Ectodermal cell (in vitro differentiated cells): ENCODE data around the gene USP43.

ENCODE experiments used
- H3K27ac ChIP-seq: 2 replicates; pipeline ENCODE4 v1.7.0; 2013; ENCODE audit warnings: mild to moderate bottlenecking, low read depth, low read length; ENCODE audit not compliant: insufficient read depth, poor library complexity, severe bottlenecking
- H3K27me3 ChIP-seq: 2 replicates; pipeline ENCODE4 v1.7.0; 2013; ENCODE audit warnings: mild to moderate bottlenecking, low read length; ENCODE audit not compliant: insufficient read depth, control insufficient read depth, poor library complexity, severe bottlenecking
- H3K36me3 ChIP-seq: one replicate; pipeline ENCODE4 v1.7.0; 2013; ENCODE audit warnings: low read length; ENCODE audit not compliant: control insufficient read depth, insufficient read depth
- H3K4me1 ChIP-seq: one replicate; pipeline ENCODE4 v1.7.0; 2013; ENCODE audit warnings: low read length; ENCODE audit not compliant: control insufficient read depth, insufficient read depth
- H3K4me3 ChIP-seq: 2 replicates; pipeline ENCODE4 v1.7.0; 2013; ENCODE audit warnings: low read depth, low read length, control low read depth; ENCODE audit not compliant: insufficient read depth
- H3K9me3 ChIP-seq: 2 replicates; pipeline ENCODE4 v1.7.0; 2013; ENCODE audit warnings: mild to moderate bottlenecking, low read length, moderate library complexity; ENCODE audit not compliant: control insufficient read depth
- WGBS, 2 experiments: methylation state at CpG; one replicate each; pipeline ENCODE4 v1.1.7; 2013; ENCODE audit warnings: missing lambda C conversion rate in 2 of 2; 5-methylcytosine and 5-hydroxymethylcytosine counted together

Gene USP43

GRCh38 chr17:9702482-9702881 is 57.2 kb downstream of the USP43 start:
- no peaks in the 10 kb centered on the region for H3K27me3 ChIP-seq
- no peaks in the 10 kb centered on the region for H3K36me3 ChIP-seq
- no peak overlapping the region for H3K27ac ChIP-seq
- H3K4me3 ChIP-seq = no peak overlapping the region
- WGBS, 2 experiments = 87 to 90% methylated on average over 9 of the region's 9 CpGs
- H3K4me1 ChIP-seq = no peaks in the 10 kb centered on the region
- no peaks in the 10 kb centered on the region for H3K9me3 ChIP-seq

GRCh38 chr17:9702914-9703780 is 57.8 kb downstream of the USP43 start:
- H3K36me3 ChIP-seq = no peaks in the 10 kb centered on the region
- H3K27ac ChIP-seq = no peak overlapping the region
- H3K9me3 ChIP-seq = no peaks in the 10 kb centered on the region
- H3K4me3 ChIP-seq = no peak overlapping the region
- no peaks in the 10 kb centered on the region for H3K27me3 ChIP-seq
- no peaks in the 10 kb centered on the region for H3K4me1 ChIP-seq
- WGBS, 2 experiments = 87 to 90% methylated on average over 15 of the region's 15 CpGs

GRCh38 chr17:9703781-9704082 is 58.4 kb downstream of the USP43 start:
- no peaks in the 10 kb centered on the region for H3K27me3 ChIP-seq
- no peak overlapping the region for H3K27ac ChIP-seq
- H3K4me3 ChIP-seq = no peak overlapping the region
- no peaks in the 10 kb centered on the region for H3K4me1 ChIP-seq
- WGBS, 2 experiments = 91 to 93% methylated on average over 3 of the region's 3 CpGs
- no peaks in the 10 kb centered on the region for H3K36me3 ChIP-seq
- no peaks in the 10 kb centered on the region for H3K9me3 ChIP-seq

GRCh38 chr17:9705745-9706144 is 60.4 kb downstream of the USP43 start:
- H3K27ac ChIP-seq = no peak overlapping the region
- 100% methylated on average over 1 of the region's 1 CpG for WGBS, 2 experiments
- H3K27me3 ChIP-seq = no peaks in the 10 kb centered on the region
- no peaks in the 10 kb centered on the region for H3K4me1 ChIP-seq
- H3K4me3 ChIP-seq = no peak overlapping the region
- no peaks in the 10 kb centered on the region for H3K36me3 ChIP-seq
- H3K9me3 ChIP-seq = no peaks in the 10 kb centered on the region

GRCh38 chr17:9707948-9708347 is 62.6 kb downstream of the USP43 start:
- Histone ChIP-seq H3K4me3 (no peak overlapping the region), H3K9me3 (no peaks in the 10 kb centered on the region), H3K36me3 (no peaks in the 10 kb centered on the region), H3K27ac (no peak overlapping the region), H3K27me3 (no peaks in the 10 kb centered on the region), H3K4me1 (no peaks in the 10 kb centered on the region)
- 92 to 95% methylated on average over 4 of the region's 4 CpGs for WGBS, 2 experiments

- Histone ChIP-seq H3K4me3 (no peak overlapping the region), H3K27ac (no peak overlapping the region), H3K27me3 (no peaks in the 10 kb centered on the region), H3K9me3 (no peaks in the 10 kb centered on the region), H3K36me3 (no peaks in the 10 kb centered on the region), H3K4me1 (no peaks in the 10 kb centered on the region)
- WGBS, 2 experiments = 93 to 96% methylated on average over 6 of the region's 6 CpGs
Measured at GRCh38 chr17:9714801-9715200, 69.5 kb downstream of the USP43 start.

- 84 to 91% methylated on average over 1 of the region's 1 CpG for WGBS, 2 experiments
- no peaks in the 10 kb centered on the region for H3K27me3 ChIP-seq
- no peaks in the 10 kb centered on the region for H3K36me3 ChIP-seq
- H3K4me1 ChIP-seq = no peaks in the 10 kb centered on the region
- H3K27ac ChIP-seq = no peak overlapping the region
- no peaks in the 10 kb centered on the region for H3K9me3 ChIP-seq
- no peak overlapping the region for H3K4me3 ChIP-seq
Measured at GRCh38 chr17:9715503-9716016, 70.2 kb downstream of the USP43 start.

- Histone ChIP-seq H3K27ac (peak overlapping the region; percentile 6), H3K4me3 (no peak overlapping the region), H3K9me3 (no peaks in the 10 kb centered on the region), H3K4me1 (peaks cover 9% of the 10 kb centered on the region), H3K27me3 (no peaks in the 10 kb centered on the region), H3K36me3 (no peaks in the 10 kb centered on the region)
- WGBS, 2 experiments = 50 to 52% methylated on average over 8 of the region's 9 CpGs
Measured at GRCh38 chr17:9725575-9725974, 80.3 kb downstream of the USP43 start.

- no peaks in the 10 kb centered on the region for H3K27me3 ChIP-seq
- H3K36me3 ChIP-seq = no peaks in the 10 kb centered on the region
- WGBS, 2 experiments = 81 to 82% methylated on average over 6 of the region's 6 CpGs
- no peak overlapping the region for H3K27ac ChIP-seq
- H3K9me3 ChIP-seq = no peaks in the 10 kb centered on the region
- H3K4me1 ChIP-seq = peaks cover 9% of the 10 kb centered on the region
- H3K4me3 ChIP-seq = no peak overlapping the region
Measured at GRCh38 chr17:9726291-9726690, 81.0 kb downstream of the USP43 start.

- H3K9me3 ChIP-seq = no peaks in the 10 kb centered on the region
- H3K27ac ChIP-seq = no peak overlapping the region
- H3K27me3 ChIP-seq = no peaks in the 10 kb centered on the region
- H3K4me1 ChIP-seq = peaks cover 9% of the 10 kb centered on the region
- H3K36me3 ChIP-seq = no peaks in the 10 kb centered on the region
- H3K4me3 ChIP-seq = no peak overlapping the region
- WGBS, 2 experiments = 95 to 97% methylated on average over 18 of the region's 18 CpGs
Measured at GRCh38 chr17:9728005-9728404, 82.7 kb downstream of the USP43 start.
